ENCODE data around the gene LRRC4C.
"Not testable (repeated sequence)": the region's sequence is repeated elsewhere in the genome, so short reads cannot be mapped to it uniquely, and the experiment has no call there.

The LRRC4C gene

DNA sequence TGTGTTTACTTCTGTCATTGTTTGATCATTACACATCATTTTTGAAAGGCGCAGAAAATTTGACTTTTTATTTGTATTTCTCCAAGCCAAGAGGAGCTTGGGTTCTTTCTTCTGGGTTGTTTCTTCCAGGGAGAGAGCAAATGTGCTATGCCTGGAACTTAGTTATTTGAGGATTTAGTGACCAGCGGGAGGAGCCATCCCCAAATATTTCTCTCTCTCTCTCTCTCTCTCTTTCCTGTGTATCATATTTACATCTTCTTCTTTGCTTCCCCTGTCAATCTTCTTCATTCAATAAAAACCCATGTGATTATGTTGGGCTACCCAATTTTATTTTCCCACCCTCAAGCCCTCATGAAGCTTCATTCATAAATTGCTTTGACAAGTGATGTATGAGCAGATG is 534.5 kb downstream of the LRRC4C start:
- H3K27me3 Mint-ChIP-seq: no peaks in the 10 kb centered on the region
- H3K27ac Mint-ChIP-seq: no peak overlapping the region
- H3K9me3 Mint-ChIP-seq: peaks cover 0 to 4% of the 10 kb centered on the region in 2 donors
- H3K4me3 Mint-ChIP-seq: no peak overlapping the region
- no peaks in the 10 kb centered on the region for H3K4me1 Mint-ChIP-seq
- ATAC-seq: no peak
- DNase-seq: no peak

DNA sequence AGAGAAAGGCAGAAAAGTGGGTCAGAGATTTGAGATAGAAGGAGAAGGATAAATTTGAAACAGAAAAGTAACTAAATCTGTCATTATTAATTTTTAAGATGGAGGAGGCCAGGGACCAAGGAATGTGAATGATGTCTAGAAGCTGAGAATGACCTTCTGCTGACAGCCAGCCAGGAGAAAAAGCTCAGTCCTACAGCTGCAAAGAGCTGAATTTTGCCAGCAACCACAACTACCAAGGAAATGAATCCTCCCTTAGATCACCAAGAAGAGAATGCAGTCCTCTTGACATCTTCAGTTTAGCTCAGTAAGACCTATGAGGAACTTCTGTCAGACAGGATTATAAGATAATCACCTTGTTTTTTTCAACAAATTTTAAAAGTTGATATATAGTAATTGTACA is 538.2 kb downstream of the LRRC4C start:
- H3K4me3 Mint-ChIP-seq: no peak overlapping the region
- no peaks in the 10 kb centered on the region for H3K27me3 Mint-ChIP-seq
- no peak for DNase-seq
- no peak for ATAC-seq
- peaks cover 0 to 6% of the 10 kb centered on the region in 2 donors for H3K9me3 Mint-ChIP-seq
- H3K4me1 Mint-ChIP-seq: no peaks in the 10 kb centered on the region
- no peak overlapping the region for H3K27ac Mint-ChIP-seq

DNA sequence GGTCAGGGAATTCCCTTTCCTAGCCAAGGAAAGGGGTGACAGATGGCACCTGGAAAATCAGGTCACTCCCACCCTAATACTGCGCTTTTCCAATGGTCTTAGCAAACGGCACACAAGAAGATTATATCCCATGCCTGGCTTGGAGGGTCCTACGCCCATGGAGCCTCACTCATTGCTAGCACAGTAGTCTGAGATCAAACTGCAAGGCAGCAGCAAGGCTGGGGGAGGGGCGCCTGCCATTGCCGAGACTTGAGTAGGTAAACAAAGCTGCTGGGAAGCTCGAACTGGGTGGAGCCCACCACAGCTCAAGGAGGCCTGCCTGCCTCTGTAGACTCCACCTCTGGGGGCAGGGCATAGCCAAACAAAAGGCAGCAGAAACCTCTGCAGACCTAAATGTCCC is 548.7 kb downstream of the LRRC4C start:
- H3K4me3 Mint-ChIP-seq, DNase-seq, H3K27ac Mint-ChIP-seq, ATAC-seq, H3K27me3 Mint-ChIP-seq, H3K4me1 Mint-ChIP-seq: not testable (repeated sequence)
- peaks cover 4 to 12% of the 10 kb centered on the region in 2 donors for H3K9me3 Mint-ChIP-seq

DNA sequence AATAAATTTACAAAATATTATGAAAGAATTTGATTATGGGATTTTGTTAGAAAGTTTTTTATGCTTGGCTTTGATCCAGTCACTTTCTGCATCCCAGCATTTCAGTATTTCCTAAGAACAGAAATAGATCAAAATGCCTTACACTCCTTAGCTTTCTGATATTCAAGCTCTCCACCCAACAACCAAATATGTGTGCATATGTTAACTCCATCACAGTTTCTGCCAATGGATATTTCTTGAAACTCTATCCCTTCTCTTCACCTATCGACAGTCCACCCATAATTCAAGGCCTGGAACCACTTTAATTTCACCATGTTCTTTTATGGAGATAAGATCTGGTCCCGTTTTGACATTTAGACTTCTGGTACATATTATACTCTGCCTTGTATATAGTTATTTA is 565.0 kb downstream of the LRRC4C start:
- Mint-ChIP-seq H3K27me3 (no peaks in the 10 kb centered on the region), H3K27ac (no peak overlapping the region), H3K9me3 (peaks cover 4 to 14% of the 10 kb centered on the region in 2 donors), H3K4me1 (no peaks in the 10 kb centered on the region), H3K4me3 (no peak overlapping the region)
- ATAC-seq: no peak
- DNase-seq: no peak

DNA sequence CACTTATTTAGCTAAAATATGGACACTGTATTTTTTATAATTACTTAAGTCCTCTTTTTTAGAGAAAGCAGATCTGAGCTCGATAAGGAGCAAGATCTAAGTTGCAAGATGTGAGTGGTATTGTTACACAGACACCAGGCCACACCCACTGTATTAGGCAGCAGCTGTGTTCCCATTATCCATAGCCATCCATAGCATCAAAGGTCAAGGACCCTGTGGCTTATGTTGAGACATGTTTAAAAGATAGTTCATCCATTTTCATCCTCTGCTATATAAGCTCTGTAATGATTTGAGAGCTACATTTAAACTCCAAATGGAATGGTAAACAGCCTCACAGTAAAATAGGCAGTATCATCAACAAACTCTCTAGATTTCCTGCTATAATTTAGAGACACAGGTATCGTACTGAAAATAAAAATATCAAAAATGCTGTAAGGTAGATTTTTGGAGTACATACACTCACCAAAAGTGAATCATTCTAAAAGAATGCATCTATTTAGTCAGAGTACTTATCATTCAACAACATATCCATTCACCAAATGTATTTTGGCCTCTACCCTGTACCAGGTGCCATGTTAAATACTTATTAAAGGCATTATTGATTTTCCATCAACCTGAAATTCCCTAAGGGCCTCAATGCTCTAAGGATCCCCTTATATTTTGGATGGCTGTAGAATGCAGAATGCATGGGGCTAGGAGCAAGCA is 574.0 kb downstream of the LRRC4C start:
- DNase-seq (no peak), ATAC-seq (no peak)
- H3K4me1 Mint-ChIP-seq: no peaks in the 10 kb centered on the region

DNA sequence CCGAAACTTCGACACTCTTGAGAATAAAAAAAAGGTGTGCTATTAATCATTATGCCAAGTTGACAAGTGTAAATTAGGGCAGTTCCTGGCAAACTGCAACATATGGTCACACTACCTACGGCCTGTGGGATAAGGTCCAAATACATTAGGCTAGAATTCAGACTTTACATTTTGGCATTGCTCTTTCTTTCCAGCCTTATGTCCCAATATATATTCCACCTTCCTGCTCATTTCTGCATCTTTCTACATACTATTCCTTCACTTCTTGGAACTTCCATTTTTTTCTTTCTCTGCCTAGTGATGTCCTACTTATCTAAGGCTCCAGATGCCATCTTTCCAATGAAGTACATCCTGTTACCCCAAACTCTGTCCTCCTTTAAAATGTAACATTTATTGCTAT is 577.2 kb downstream of the LRRC4C start:
- ATAC-seq: no peak
- Mint-ChIP-seq H3K27ac (no peak overlapping the region), H3K4me3 (no peak overlapping the region), H3K9me3 (peaks cover 8 to 13% of the 10 kb centered on the region in 2 donors), H3K27me3 (no peaks in the 10 kb centered on the region), H3K4me1 (no peaks in the 10 kb centered on the region)
- no peak for DNase-seq

More for the DNA sequence above, 574.0 kb downstream of the LRRC4C start:
- Mint-ChIP-seq H3K27me3 (no peaks in the 10 kb centered on the region), H3K4me3 (no peak overlapping the region), H3K9me3 (peaks cover 8 to 13% of the 10 kb centered on the region in 2 donors), H3K27ac (no peak overlapping the region)

DNA sequence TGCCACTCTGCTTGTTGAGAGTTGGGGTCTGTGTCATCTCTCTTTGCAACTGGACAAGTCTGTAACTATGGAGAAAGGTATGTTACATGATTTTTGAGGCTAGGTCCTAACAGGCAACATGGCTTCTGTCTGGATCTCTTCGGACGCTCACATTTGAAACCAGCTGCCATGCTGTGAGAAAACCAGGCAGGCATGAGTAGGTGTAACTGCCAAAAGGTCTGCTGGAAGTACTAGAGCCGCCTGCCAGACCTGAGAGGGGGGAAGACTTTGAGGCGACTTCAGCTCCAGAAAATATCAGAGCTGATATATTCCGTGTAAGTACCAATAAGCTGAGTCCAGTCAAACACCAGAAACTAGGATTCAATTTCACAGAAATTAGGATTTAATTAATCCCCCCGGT is 579.5 kb downstream of the LRRC4C start:
- DNase-seq (no peak), ATAC-seq (no peak)
- Mint-ChIP-seq H3K4me3 (no peak overlapping the region), H3K27me3 (no peaks in the 10 kb centered on the region), H3K4me1 (no peaks in the 10 kb centered on the region), H3K27ac (no peak overlapping the region), H3K9me3 (peaks cover 8 to 13% of the 10 kb centered on the region in 2 donors)

DNA sequence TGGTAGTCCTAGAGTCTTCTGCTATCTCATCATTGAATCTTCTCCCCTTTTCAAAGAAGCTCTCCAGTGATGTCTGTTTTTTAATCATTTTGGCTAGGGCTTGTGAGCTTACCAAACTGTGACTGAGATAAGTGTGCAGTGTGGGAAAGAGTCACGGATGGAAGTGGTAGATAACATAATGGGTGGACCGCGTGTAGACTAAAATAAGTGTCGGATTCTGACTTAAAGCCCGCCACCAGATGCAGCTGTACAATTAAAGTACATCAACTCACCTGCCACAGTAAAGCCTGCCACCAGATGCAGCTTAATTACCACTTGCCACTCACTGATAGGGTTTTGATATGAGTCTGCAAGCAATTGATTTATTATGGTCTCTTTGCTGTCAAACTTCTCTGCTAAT is 581.5 kb downstream of the LRRC4C start:
- H3K4me1 Mint-ChIP-seq: no peaks in the 10 kb centered on the region
- peaks cover 5 to 17% of the 10 kb centered on the region in 2 donors for H3K9me3 Mint-ChIP-seq
- H3K27me3 Mint-ChIP-seq: no peaks in the 10 kb centered on the region
- H3K27ac Mint-ChIP-seq: no peak overlapping the region
- H3K4me3 Mint-ChIP-seq: no peak overlapping the region
- DNase-seq (no peak), ATAC-seq (no peak)

DNA sequence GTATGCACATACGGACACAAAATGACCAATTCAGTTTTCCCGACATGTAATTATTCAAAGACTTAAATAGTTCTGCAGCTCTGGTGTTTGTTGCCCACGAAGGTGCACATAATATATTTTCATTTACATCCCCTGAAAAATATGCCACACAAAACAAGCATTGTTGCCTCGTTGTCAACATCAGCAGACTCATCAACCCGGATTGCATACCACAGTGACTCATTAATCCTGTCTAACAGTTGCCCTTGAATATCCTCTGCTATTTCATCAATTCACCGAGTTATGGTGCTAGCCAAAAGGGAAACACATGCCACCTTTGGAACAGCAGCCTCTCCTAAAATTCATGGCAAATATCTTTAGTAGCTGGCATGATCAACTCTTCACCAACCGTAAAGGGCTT is 582.2 kb downstream of the LRRC4C start:
- H3K27ac Mint-ChIP-seq: no peak overlapping the region
- H3K4me3 Mint-ChIP-seq: no peak overlapping the region
- ATAC-seq (no peak), DNase-seq (no peak)
- H3K4me1 Mint-ChIP-seq: no peaks in the 10 kb centered on the region
- peaks cover under 1 to 10% of the 10 kb centered on the region in 2 donors for H3K9me3 Mint-ChIP-seq
- no peaks in the 10 kb centered on the region for H3K27me3 Mint-ChIP-seq

DNA sequence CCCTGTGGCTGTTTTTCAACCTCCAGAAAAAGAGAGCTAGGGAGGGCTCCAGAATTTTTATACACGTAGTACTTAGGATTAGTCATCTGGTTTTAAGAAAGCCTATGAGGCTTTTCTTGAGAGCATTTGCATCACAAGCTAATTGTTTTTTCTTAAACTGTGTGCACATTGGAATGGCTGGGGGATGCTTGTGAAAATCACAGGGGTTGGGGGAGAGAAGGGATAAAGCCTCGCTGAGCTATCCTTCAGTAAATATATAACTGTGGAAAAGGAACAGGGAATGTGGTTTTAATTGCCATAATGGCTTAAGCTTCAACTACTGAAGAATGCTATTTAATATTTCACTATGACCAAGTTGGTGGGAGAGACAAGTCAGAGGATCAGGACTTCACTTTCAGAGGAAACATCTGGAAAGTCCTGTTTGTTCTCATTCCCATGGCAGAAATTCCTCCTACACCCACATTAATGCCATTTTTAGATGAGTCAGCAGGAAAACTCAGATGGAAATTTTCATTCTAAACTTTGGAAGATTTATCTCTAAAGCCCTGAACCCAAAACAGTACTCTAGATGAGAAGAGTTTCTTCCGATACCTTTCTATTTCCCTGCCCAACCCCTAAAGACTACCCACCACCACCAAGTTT is 591.3 kb downstream of the LRRC4C start:
- no peak for ATAC-seq
- Mint-ChIP-seq H3K27ac (no peak overlapping the region), H3K27me3 (no peaks in the 10 kb centered on the region), H3K4me3 (no peak overlapping the region), H3K9me3 (peaks cover 4 to 20% of the 10 kb centered on the region in 2 donors), H3K4me1 (no peaks in the 10 kb centered on the region)
- DNase-seq: no peak

DNA sequence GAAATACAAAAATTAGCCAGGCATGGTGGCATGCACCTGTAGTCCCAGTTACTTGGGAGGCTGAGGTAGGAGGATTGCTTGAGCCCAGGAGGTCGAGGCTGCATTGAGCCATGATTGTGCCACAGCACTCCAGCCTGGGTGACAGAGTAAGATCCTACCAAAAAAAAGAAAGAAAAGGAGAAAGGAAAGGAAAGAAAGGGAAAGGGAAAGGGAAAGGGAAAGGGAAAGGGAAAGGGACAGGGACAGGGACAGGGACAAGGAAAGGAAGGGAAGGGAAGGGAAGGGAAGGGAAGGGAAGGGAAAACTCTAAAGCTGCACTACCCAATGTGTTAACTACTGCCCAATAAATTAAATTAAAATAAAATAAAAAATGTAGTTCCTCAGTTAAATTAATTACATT is 601.7 kb downstream of the LRRC4C start:
- not testable (repeated sequence) for ATAC-seq, H3K27ac Mint-ChIP-seq, H3K4me3 Mint-ChIP-seq

DNA sequence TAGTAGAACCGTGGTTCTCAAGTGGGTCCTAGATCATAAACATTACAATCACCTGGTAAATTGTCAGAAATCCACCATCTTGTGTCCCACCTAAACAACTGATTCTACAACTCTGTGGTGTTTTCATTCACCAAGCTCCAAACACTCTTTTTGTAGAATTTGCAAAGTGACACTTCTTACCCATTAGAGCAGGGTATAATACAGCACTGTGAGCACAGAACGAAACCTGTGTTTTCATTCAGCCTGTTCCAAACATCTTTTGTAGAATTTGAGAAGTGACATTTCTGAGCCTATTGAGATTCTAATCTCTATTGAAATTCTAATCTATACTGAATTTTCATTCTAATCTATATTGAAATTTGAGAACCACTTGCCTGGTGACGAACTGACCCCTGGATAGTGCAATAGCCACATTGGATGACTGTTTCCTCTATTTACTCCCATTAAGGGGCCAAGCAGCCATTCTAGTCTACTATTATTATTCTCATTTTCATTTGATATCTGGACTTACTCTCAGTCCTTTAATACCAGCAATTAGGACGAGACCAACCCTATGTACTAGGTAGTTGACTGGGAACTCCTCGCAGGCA is 616.6 kb downstream of the LRRC4C start:
- Mint-ChIP-seq H3K4me3 (no peak overlapping the region), H3K27me3 (no peaks in the 10 kb centered on the region), H3K4me1 (no peaks in the 10 kb centered on the region), H3K27ac (no peak overlapping the region), H3K9me3 (peaks cover 10 to 21% of the 10 kb centered on the region in 2 donors)
- DNase-seq (no peak), ATAC-seq (no peak)

More for the DNA sequence above, 601.7 kb downstream of the LRRC4C start:
- not testable (repeated sequence) for H3K9me3 Mint-ChIP-seq, DNase-seq, H3K27me3 Mint-ChIP-seq, H3K4me1 Mint-ChIP-seq

DNA sequence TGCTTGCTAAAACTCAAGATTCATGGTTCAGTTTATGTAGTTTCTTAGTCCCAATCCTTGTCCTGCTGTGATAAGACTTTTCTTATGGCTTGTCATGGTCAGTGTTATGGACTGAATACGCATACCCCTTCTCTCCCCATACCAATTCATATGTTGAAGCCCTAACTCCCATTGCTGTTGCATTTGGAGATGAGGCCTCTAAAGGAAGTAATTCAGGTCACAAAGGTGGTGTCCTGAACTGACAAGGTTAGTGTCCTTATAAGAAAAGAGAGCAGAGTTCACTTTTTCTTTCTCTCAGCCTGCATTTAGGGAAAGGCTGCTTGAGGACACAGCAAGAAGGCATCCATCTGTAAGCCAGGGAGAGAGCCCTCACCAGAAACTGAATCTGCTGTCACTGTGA is 618.2 kb downstream of the LRRC4C start:
- DNase-seq (no peak), ATAC-seq (no peak)
- Mint-ChIP-seq H3K4me1 (no peaks in the 10 kb centered on the region), H3K27ac (no peak overlapping the region), H3K9me3 (peaks cover 8 to 16% of the 10 kb centered on the region in 2 donors), H3K27me3 (no peaks in the 10 kb centered on the region), H3K4me3 (no peak overlapping the region)

DNA sequence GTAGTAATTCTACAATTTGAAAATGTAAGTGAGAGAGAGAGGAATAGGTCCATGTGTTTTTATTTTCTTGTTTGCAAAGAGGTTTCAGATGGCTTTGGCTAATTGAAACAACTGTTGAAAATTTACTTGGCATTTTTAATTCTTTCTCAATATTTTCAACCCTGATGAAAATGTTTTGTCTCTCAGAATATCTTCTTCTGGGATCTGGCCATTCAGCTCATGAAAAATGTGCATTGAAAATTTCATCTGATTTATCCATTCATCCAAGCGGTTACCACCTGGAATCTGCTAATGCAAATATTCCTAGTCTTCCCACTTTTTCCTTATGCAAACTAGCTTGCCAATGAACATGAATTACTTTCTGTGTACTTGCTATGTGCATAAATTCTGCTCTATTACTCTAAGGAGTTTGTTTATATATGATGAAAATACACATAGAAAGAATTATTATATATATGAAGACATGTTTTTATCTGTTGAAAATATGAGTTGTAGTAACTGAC is 621.2 kb downstream of the LRRC4C start:
- Mint-ChIP-seq H3K27me3 (no peaks in the 10 kb centered on the region), H3K4me1 (no peaks in the 10 kb centered on the region), H3K4me3 (no peak overlapping the region), H3K27ac (no peak overlapping the region), H3K9me3 (peaks cover 2 to 8% of the 10 kb centered on the region in 2 donors)
- ATAC-seq (no peak), DNase-seq (no peak)

DNA sequence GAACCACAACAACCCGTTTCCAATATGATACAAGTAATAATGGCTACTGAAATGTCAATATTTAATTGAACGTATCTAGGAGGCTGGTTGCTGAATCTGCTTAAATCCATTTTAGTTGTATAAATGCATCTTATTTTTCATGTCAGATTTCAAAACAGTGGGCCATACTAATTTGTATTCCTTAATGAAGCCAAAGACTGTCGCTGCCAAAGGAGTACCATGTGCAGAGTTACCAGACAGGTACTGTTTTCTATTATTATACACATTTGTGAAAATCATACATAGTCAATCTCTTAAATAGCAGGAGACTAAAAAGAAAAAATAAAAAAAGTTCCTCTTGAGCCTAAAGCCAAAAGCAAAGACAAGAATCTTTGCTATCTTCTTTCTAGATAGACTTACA is 632.3 kb downstream of the LRRC4C start:
- H3K9me3 Mint-ChIP-seq: peaks cover 6 to 16% of the 10 kb centered on the region in 2 donors
- no peaks in the 10 kb centered on the region for H3K4me1 Mint-ChIP-seq
- H3K27ac Mint-ChIP-seq: no peak overlapping the region
- DNase-seq (no peak), ATAC-seq (no peak)
- H3K27me3 Mint-ChIP-seq: no peaks in the 10 kb centered on the region
- H3K4me3 Mint-ChIP-seq: no peak overlapping the region

DNA sequence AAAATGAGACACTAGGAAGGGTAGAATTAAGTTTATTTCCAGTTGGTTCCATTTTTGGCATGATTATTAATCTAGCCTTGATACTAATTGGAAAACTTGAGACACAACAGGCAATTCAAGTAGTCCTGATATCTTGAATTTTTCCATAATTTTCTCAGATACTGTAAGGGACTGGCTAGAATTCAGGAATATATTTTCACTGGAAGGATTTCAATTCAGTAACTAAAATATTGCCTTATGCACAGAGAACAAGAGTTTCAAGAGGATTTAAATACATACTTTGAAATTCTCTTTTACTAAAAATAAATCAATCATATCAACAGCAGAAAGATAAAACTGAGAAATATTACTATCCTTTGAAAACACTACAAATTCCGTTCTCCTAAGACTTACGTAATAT is 632.9 kb downstream of the LRRC4C start:
- Mint-ChIP-seq H3K4me1 (no peaks in the 10 kb centered on the region), H3K27ac (no peak overlapping the region), H3K4me3 (no peak overlapping the region), H3K9me3 (peaks cover 10 to 17% of the 10 kb centered on the region in 2 donors), H3K27me3 (no peaks in the 10 kb centered on the region)
- DNase-seq (no peak), ATAC-seq (no peak)
